OCI-M2 (cell line): Measurements from ENCODE around the gene ZNF613.
"Not testable (repeated sequence)": the region's sequence is repeated elsewhere in the genome, so short reads cannot be mapped to it uniquely, and the experiment has no call there.

Source experiments
- DNase-seq: peaks from one replicate; lab custom pipeline; 2025; ENCODE audit not compliant: unreplicated experiment; lab: John Stamatoyannopoulos, UW

The ZNF613 gene

GRCh38 chr19:51938936-51939335, 11.7 kb downstream of the ZNF613 start:
- DNase-seq = no peak

- no peak for DNase-seq
These were observed 17.7 kb downstream of the ZNF613 start for GRCh38 chr19:51944798-51945552.

- DNase-seq = no peak
These were observed 19.3 kb downstream of the ZNF613 start for GRCh38 chr19:51946602-51947001.

GRCh38 chr19:51948975-51949374, 21.7 kb downstream of the ZNF613 start:
- no peak for DNase-seq

GRCh38 chr19:51957846-51958245, 30.6 kb downstream of the ZNF613 start:
- not testable (repeated sequence) for DNase-seq

GRCh38 chr19:51959791-51960190, 32.5 kb downstream of the ZNF613 start:
- DNase-seq = no peak

GRCh38 chr19:51960621-51961233, 33.5 kb downstream of the ZNF613 start:
- DNase-seq = not testable (repeated sequence)

GRCh38 chr19:51965583-51965982, 38.3 kb downstream of the ZNF613 start:
- DNase-seq = no peak

DNA sequence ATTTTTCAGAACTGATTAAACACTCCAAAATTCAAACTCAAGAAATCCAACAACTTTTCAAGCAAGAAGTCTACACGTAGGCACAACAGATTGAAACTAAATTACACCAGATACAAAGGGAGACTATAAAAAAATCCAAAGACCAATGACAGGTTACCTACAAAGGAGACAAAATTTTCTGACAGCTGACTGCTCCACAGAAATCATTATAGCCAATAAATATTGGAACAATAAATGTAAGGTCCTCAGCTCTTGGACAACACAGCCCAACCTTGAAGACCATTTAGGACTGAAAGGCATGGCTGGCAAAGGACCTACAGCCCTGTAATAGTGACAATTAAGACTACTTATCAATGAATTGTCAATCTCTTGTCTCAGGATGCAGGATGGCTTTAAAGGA, 43.4 kb downstream of the ZNF613 start:
- no peak for DNase-seq

GRCh38 chr19:51971624-51972023, 44.4 kb downstream of the ZNF613 start:
- DNase-seq = no peak

DNA sequence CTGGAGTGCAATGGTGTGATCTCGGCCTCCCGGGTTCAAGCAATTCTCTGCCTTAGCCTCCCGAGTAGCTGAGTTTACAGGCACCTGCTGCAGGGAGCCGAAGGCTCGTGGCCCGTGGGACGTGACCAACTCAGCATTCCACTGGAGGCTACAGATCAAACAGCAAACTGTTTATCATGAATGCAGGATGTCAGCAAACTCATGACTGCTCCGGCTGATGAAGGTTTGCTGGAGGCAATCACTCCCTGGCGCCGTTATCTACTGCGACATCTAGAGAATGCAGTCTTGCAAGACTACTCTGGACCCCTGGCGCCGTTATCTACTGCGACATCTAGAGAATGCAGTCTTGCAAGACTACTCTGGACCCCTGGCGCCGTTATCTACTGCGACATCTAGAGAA, 48.5 kb downstream of the ZNF613 start:
- DNase-seq = not testable (repeated sequence)

DNA sequence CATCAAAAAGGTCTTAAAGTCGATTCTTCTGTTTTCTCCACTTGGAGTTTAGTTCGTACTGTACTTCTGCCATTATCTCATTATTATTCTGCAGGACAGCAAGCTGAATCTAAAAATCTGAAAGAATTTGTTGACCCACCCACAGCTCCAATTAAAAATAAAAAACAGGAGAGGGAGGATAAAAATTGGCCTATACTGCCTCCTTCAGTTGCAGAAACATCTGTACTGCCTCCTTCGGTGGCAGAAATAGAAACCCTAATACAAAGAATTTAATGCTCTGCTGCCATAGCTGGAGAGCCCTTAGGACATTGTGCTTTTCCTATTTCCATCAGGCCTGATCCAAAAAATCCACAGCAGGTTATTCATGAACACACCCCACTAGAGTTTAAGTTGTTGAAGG, 49.6 kb downstream of the ZNF613 start:
- no peak for DNase-seq

GRCh38 chr19:51977346-51977745, 50.1 kb downstream of the ZNF613 start:
- DNase-seq = no peak

DNA sequence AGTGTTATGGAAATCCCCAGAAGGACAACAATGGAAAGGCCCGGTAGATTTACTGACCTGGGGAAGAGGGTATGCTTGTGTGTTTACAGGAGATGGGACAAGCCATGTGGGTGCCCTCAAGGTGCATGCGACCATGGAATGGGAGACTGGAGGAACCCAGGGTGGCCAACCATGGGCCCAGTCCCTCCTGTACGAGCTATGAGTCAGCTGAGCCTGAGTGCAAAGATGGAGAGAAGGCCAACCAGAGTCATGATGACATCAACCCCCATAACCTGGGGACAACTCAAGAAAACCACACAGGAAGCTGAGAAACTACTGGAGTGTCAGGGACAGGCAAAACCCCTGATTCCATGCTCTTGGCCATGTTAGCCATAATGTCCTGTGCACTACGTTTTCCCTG, 51.6 kb downstream of the ZNF613 start:
- no peak for DNase-seq

DNA sequence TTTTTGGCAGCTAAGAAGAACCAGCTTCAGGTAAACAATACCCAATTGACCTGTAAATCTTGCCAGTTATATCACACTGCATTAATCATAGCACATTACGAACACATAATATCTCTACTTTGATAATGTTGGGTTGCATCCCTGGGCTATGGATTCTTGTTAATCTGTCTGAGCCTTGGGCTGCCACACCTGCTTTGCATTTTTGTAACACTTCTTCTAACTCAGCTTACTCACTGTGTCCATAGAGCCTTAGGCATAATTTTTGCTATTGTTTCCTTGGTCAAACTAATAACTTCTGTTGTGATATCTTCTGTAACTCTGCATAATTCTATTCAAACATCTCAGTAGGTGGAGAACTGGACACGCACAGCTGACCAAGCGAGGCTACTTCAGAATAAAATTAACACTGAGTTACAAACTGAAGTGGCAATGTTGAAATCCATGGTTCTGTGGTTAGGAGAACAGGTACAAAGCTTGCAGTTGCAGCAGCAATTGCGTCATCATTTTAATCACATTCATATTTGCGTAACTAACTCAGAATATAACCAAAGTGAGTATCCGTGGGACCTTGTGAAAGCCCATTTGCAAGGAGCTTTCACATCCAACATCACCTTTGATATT, 53.0 kb downstream of the ZNF613 start:
- no peak for DNase-seq

DNA sequence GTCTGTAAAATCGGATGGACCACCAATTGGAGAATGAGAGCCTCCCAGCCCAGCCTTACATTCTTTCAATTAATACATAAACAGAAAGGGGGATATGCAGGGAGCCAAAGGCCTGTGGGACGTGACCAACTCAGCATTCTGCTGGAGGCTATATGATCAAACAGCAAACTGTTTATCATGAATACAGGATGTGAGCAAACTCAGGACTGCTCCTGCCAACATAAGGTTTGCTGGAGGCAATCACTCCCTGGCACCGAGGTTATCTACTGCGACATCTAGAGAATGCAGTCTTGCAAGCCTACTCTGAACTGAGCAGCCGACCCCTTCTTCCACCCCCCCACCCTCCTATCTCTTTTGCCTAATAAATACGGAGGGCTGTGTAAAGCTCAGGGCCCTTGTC, 53.7 kb downstream of the ZNF613 start:
- not testable (repeated sequence) for DNase-seq

DNA sequence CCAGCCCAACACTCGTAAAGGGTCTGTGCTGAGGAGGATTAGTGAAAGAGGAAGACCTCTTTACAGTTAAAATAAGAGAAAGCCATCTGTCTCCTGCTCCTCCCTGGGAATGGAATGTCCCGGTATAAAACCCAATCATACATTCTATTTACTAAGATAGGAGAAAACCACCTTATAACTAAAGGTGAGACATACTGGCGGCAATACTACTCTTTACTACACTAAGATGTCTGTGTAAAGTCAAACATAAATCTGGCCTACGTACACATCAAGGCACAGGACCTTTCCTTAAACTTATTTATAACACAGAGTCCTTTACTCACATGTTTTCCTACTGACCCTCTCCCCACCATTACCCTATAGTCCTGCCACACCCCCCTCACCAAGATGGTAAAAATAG, 56.1 kb downstream of the ZNF613 start:
- no peak for DNase-seq

DNA sequence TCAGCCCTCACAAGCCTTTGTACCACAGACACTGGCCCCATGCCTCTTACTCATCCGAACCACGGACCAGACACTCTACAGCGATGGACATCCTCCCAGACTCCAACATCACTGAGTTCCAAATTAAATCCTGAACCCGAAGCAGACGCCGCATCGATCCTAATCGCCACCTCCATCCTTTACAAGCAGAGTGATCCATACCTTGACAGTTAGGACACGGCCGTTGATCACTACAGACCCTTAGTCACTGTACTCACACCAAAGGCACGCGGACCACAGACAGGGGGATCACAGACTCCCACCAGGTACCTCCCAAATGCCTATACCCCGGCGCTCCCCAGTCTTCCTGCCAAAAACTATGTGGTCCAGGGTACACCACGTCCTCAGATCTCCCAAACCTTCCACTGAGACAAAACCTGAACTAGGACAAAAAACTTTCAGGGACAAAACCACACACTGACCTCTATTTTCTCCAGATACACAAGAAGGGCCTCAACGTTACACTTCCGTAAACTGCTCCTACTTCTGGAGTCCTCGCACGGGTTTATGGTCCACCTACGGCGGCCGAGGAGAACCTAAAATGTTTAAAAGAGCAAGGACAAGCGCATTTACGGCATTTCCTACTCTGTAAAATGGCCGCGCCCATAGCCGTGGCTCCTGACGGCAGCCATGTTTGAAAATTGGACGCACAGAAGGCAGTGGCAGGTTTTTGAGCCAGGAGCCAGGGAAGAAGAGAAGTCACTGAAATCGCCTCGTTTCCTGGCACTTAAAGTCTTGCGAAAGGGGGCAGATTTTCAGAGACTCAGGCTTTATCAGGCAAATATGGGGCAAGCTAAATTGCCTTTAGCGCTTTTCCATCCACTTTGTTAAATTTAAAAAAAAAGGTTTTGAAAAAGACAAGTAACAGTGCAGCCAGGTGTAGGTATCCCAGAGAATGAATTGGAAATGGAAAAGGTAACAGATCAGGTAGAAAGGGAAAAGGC, 59.3 kb downstream of the ZNF613 start, which contains the start of gene ZNF350:
TSS of gene ZNF350 (minus strand) at position 532 of the 983 bp plus-strand sequence. CDS start 12,480 bp downstream, outside the sequence.
- no peak for DNase-seq

DNA sequence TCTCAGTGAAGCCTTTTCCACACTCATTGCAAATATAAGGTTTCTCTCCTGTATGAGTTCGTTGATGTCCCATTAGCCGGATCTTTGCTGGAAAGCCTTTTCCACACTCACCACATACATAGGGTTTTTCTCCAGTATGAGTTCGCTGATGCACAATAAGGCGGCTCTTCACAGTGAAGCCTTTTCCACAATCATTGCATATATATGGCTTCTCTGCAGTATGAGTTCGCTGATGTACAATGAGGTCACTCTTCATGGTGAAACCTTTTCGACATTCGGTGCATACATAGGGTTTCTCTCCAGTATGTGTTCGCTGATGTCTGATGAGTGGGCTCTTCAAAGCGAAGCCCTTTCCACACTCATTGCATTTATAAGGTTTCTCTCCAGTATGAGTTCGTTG, 66.2 kb downstream of the ZNF613 start:
- DNase-seq = no peak

GRCh38 chr19:51994048-51994644, 66.9 kb downstream of the ZNF613 start:
- DNase-seq = no peak
